Adrenal gland (tissue), 12 donors: ENCODE data around the gene TMEM117. TPM values are rescaled to one million over a fixed set of nuclear protein-coding genes. Genes with fewer than 3 reads are reported as not detected.

Source experiments
- DNase-seq, 7 donors: peaks; one replicate each; pipeline ENCODE4 v3.0.0-alpha.2; 2019 to 2020
- H3K27ac ChIP-seq, 5 donors: fragments of 200-600 bp; sonication (generic) in 4 of 5; 1 replicate in 3 of 5; 2 replicates in 2 of 5; pipeline versions ENCODE4 v1.5.1 to v1.8.0; 2016 to 2020; ENCODE audit warnings: mild to moderate bottlenecking in 1 of 5
- H3K27me3 ChIP-seq: fragments of 200-600 bp; 2 replicates; pipeline ENCODE4 v1.8.0; 2021
- H3K36me3 ChIP-seq, 2 donors: fragments of 200-600 bp; replicated peaks in 1 of 2; 1 replicate in 1 of 2; 2 replicates in 1 of 2; pipeline versions ENCODE4 v1.5.1 to v1.8.0; 2018 to 2022
- H3K4me1 ChIP-seq, 2 donors: fragments of 200-600 bp; replicated peaks in 1 of 2; 1 replicate in 1 of 2; 2 replicates in 1 of 2; pipeline versions ENCODE4 v1.5.1 to v1.8.0; 2018 to 2021
- H3K4me3 ChIP-seq, 4 donors: fragments of 200-600 bp; sonication (generic) in 3 of 4; one replicate each; pipeline ENCODE4 v1.5.1; 2016 to 2018
- H3K9me3 ChIP-seq, 3 donors: fragments of 200-600 bp; sonication (generic) in 1 of 3; replicated peaks in 1 of 3; 1 replicate in 2 of 3; 2 replicates in 1 of 3; pipeline versions ENCODE4 v1.5.1 to v1.8.0; 2016 to 2021
- POLR2A ChIP-seq, 2 donors: fragments of 450-650 bp; IDR thresholded peaks; one replicate each; pipeline ENCODE4 v1.6.1; 2017; ENCODE audit warnings: antibody characterized with exemption in 2 of 2, mild to moderate bottlenecking in 2 of 2, moderate library complexity in 1 of 2
- WGBS, 4 donors: extraction: QIAGEN DNeasy Blood & Tissue Kit in 2 of 4; methylation state at CpG; one replicate each; pipeline versions ENCODE4 v1.1.5 to v1.1.7; 2013 to 2017; 5-methylcytosine and 5-hydroxymethylcytosine counted together
- intact Hi-C, 2 donors: fragments of 100-400 bp; cut with DNase I; formaldehyde crosslinking; loops; one replicate each; pipeline versions ENCODE4 v1.14.1 to v1.15.0; 2022 to 2023
- polyA plus RNA-seq, 3 donors: library from polyadenylated mRNA; stranded (reverse); fragments of 200-250 nt in 2 of 3; fragments of 350-450 nt in 1 of 3; fragmentation: Illumina TruSeq in 1 of 3; extraction: RNeasy Lipid Tissue Mini Kit (QIAGEN cat#74804) in 1 of 3; gene quantifications; one replicate each; pipeline ENCODE4 v1.2.3, GENCODE V29; 2013 to 2014
- total RNA-seq, 9 donors: library from RNA; depleted of rRNA in 4 of 9; stranded (reverse); fragments of >200 nt in 4 of 9; fragments of 120-200 nt in 1 of 9; fragmentation: NEBNext Ultra II Directional in 1 of 9; extraction: Animal tissue kit (Norgen Biotek cat#: 25700) in 1 of 9; gene quantifications; one replicate each; pipeline versions ENCODE4 v1.1.0 to v1.2.4, GENCODE V29; 2013 to 2023
- TF ChIP-seq, protein P1 (sequence below), 6 experiments: fragments of 450-650 bp in 4 of 6; fragments of 200-600 bp in 2 of 6; sonication (generic) in 1 of 6; IDR thresholded peaks; 1 replicate in 5 of 6; 2 replicates in 1 of 6; pipeline versions ENCODE4 v1.5.1 to v1.8.0; 2016 to 2021; ENCODE audit warnings: antibody characterized with exemption in 6 of 6, mild to moderate bottlenecking in 2 of 6, moderate library complexity in 1 of 6
- donor health status: healthy with polysubstance abuse.
- donor health status: Bipolar disorder and iron deficiency.
- donor health status: DM: yes; HTN: yes; CAD: no.
- donor health status: DM: no; HTN: no; CAD: no.
- donor health status: DM: no; HTN: no; CAD: no.
- donor health status: DM: yes; HTN: yes; CAD: no.

The TMEM117 gene
- total and polyA plus RNA-seq, 12 donors = 1.9 to 38.5 (median 6.7) TPM

DNA sequence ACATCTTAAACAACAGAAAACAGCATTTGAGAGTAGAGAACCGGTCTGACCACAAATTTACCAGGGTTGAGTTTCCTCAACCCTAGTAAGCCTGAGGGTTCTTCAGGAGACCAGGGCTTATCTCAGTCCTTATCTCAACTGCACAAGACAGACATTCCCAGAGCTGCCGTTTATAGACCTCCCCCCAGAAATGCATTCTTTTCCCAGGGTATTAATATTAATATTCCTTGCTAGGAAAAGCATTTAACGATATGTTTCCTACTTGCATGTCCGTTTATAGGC is 12.3 kb downstream of the TMEM117 start:
- H3K27me3 ChIP-seq = no peaks in the 10 kb centered on the region
- H3K27ac ChIP-seq = no peak overlapping the region
- DNase-seq = no peak
- TF ChIP-seq, protein P1, sequence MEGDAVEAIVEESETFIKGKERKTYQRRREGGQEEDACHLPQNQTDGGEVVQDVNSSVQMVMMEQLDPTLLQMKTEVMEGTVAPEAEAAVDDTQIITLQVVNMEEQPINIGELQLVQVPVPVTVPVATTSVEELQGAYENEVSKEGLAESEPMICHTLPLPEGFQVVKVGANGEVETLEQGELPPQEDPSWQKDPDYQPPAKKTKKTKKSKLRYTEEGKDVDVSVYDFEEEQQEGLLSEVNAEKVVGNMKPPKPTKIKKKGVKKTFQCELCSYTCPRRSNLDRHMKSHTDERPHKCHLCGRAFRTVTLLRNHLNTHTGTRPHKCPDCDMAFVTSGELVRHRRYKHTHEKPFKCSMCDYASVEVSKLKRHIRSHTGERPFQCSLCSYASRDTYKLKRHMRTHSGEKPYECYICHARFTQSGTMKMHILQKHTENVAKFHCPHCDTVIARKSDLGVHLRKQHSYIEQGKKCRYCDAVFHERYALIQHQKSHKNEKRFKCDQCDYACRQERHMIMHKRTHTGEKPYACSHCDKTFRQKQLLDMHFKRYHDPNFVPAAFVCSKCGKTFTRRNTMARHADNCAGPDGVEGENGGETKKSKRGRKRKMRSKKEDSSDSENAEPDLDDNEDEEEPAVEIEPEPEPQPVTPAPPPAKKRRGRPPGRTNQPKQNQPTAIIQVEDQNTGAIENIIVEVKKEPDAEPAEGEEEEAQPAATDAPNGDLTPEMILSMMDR (IDR thresholded peaks at IDR 0.05) = no peak
- TF ChIP-seq POLR2A (IDR thresholded peaks at IDR 0.05) = no peak
- intact Hi-C loops = no loop called here
- 90 to 93% (median 92%) methylated on average over 4 of the region's 4 CpGs for WGBS, 4 donors
- H3K4me3 ChIP-seq = no peak overlapping the region
- H3K9me3 ChIP-seq = no peaks in the 10 kb centered on the region
- H3K36me3 ChIP-seq = peaks cover 0 to 3% of the 10 kb centered on the region in 2 donors
- H3K4me1 ChIP-seq = no peaks in the 10 kb centered on the region

DNA sequence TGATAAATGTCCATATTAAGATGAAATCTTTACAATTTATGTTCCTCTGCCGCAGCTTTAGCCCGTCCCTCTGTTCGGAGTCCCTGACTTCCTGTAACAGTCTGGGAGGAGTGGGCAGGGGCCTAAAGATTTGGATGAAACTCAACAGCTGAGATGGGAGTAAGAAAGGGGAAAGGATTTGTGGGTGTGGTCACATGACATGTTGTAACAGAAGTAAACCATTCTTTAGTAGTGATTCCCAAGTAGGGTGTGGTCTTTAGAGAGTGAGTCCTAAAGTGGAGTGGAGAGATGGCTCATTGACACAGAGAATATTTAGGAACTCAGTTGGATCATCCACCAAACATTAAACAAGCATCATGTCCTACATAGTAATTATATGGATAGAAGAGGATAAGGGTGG is 12.9 kb downstream of the TMEM117 start:
- Histone ChIP-seq H3K27me3 (no peaks in the 10 kb centered on the region), H3K4me1 (no peaks in the 10 kb centered on the region), H3K27ac (no peak overlapping the region), H3K4me3 (no peak overlapping the region), H3K36me3 (peaks cover 0 to 3% of the 10 kb centered on the region in 2 donors), H3K9me3 (no peaks in the 10 kb centered on the region)
- DNase-seq = no peak
- WGBS, 4 donors = 94 to 98% (median 96%) methylated on average over 3 of the region's 3 CpGs
- intact Hi-C loops = no loop called here
- TF ChIP-seq, protein P1 (IDR thresholded peaks at IDR 0.05) = no peak
- TF ChIP-seq POLR2A (IDR thresholded peaks at IDR 0.05) = no peak

DNA sequence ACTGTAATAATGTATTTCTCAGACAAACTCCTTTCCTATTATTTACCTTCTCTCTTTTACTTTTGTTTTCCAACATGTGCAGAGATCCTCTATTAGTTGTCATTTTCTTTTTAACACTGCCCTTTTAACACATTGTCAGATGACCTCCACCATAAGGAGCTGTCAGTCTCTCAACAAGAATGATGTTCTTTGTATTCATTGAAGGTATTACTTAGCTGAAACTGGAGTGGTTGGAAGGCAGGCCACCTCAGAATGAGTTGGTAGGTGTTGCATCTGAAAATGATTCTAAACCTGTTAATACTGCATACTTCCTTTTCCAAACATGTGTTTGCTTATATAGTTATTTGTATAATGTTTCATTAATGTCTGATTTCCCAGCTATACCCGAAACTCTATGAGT is 16.9 kb downstream of the TMEM117 start:
- H3K27ac ChIP-seq = no peak overlapping the region
- H3K36me3 ChIP-seq = no peaks in the 10 kb centered on the region
- no peak overlapping the region for H3K4me3 ChIP-seq
- no peaks in the 10 kb centered on the region for H3K27me3 ChIP-seq
- H3K4me1 ChIP-seq = no peaks in the 10 kb centered on the region
- intact Hi-C loops = no loop called here
- no peaks in the 10 kb centered on the region for H3K9me3 ChIP-seq
- DNase-seq = no peak
- TF ChIP-seq, protein P1 (IDR thresholded peaks at IDR 0.05) = no peak
- WGBS, 4 donors = 92 to 100% (median 96%) methylated on average over 1 of the region's 1 CpG

DNA sequence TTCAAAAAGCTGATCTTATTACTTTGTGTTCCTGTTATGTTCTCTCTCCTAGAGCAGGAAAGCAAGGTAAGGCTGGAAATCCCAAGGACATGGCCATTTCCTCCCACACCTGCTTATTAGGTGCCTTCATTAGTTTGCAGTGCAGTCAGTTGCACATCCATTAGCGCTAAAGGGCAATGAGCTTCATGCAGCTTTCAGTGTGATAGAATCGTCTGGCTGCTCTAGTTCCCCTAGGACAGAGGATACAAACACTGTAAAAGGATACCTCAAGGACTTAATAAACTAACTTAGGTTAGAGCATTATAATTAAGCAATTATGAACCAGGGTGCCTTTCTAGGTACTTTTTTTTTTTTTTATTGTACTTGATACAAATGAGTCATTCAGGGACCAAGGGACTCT is 21.1 kb downstream of the TMEM117 start:
- intact Hi-C loops = no loop called here
- no peak overlapping the region for H3K4me3 ChIP-seq
- no peak overlapping the region for H3K27ac ChIP-seq
- H3K4me1 ChIP-seq = no peaks in the 10 kb centered on the region
- H3K27me3 ChIP-seq = no peaks in the 10 kb centered on the region
- no peaks in the 10 kb centered on the region for H3K9me3 ChIP-seq
- 83 to 97% (median 89%) methylated on average over 2 of the region's 2 CpGs for WGBS, 4 donors
- no peak for DNase-seq
- no peak for TF ChIP-seq POLR2A (IDR thresholded peaks at IDR 0.05)
- TF ChIP-seq, protein P1 (IDR thresholded peaks at IDR 0.05) = no peak
- no peaks in the 10 kb centered on the region for H3K36me3 ChIP-seq
